Daoy (cell line): ENCODE data around the gene DAGLA. TPM values are rescaled to one million over a fixed set of nuclear protein-coding genes. Genes with fewer than 3 reads are reported as not detected.
A peak's percentile ranks its signal among the peaks of the same experiment; 100 is the strongest.

Experiments
- DNase-seq: peaks from one replicate; pipeline ENCODE4 v3.0.0-alpha.2; 2015; ENCODE audit warnings: low read depth
- total RNA-seq: library from RNA; depleted of rRNA; stranded (reverse); fragments of >200 nt; shearing (Covaris generic); gene quantifications from 2 replicates; pipeline ENCODE4 v1.2.3, GENCODE V29; 2014

The DAGLA gene
- total RNA-seq, 1 experiment from 2014 or later, result 0.91 TPM

GRCh38 chr11:61728066-61728939 lies 48.1 kb downstream of the DAGLA start:
- peak; percentile 21 for DNase-seq

- DNase-seq, result peak; percentile 86
Measured at GRCh38 chr11:61728940-61729219, 48.7 kb downstream of the DAGLA start.

- DNase-seq, result peak; percentile 64
Measured at GRCh38 chr11:61730240-61730994, 50.2 kb downstream of the DAGLA start.

GRCh38 chr11:61731211-61731951 lies 51.2 kb downstream of the DAGLA start:
- no peak for DNase-seq

- DNase-seq, result no peak
Measured at GRCh38 chr11:61731952-61732675, 51.9 kb downstream of the DAGLA start.

- DNase-seq, result no peak
Measured at GRCh38 chr11:61732705-61733104, 52.5 kb downstream of the DAGLA start.

- peak; percentile 84 for DNase-seq
Measured at GRCh38 chr11:61733120-61733978, 53.2 kb downstream of the DAGLA start.

- DNase-seq, result no peak
Measured at GRCh38 chr11:61734767-61735166, 54.6 kb downstream of the DAGLA start.

- DNase-seq, result no peak
Measured at GRCh38 chr11:61735391-61735790, 55.2 kb downstream of the DAGLA start.

- DNase-seq, result no peak
Measured at GRCh38 chr11:61736310-61736709, 56.1 kb downstream of the DAGLA start.

GRCh38 chr11:61737131-61737530 lies 56.9 kb downstream of the DAGLA start:
- DNase-seq, result peak; percentile 24

- no peak for DNase-seq
Measured at GRCh38 chr11:61737636-61738386, 57.6 kb downstream of the DAGLA start.

- DNase-seq, result no peak
Measured at GRCh38 chr11:61738776-61739175, 58.6 kb downstream of the DAGLA start.

- no peak for DNase-seq
Measured at GRCh38 chr11:61739413-61739812, 59.2 kb downstream of the DAGLA start.

- DNase-seq, result no peak
Measured at GRCh38 chr11:61739966-61740365, 59.8 kb downstream of the DAGLA start.

GRCh38 chr11:61742391-61742790 lies 62.2 kb downstream of the DAGLA start:
- DNase-seq, result peak; percentile 23

GRCh38 chr11:61743486-61744095 lies 63.4 kb downstream of the DAGLA start:
- DNase-seq, result no peak

- no peak for DNase-seq
Measured at GRCh38 chr11:61744181-61744580, 64.0 kb downstream of the DAGLA start.

GRCh38 chr11:61744609-61745156 lies 64.5 kb downstream of the DAGLA start:
- no peak for DNase-seq
